ENCODE data around the gene RPS18. TPM values are rescaled to one million over a fixed set of nuclear protein-coding genes. Genes with fewer than 3 reads are reported as not detected.

Gene RPS18
- total and polyA plus RNA-seq, 10 of the 15 experiments (the other 5 are each of a cell fraction or from before 2014, with no cell fraction given): 4,228 to 20,828 (median 7,406) TPM

DNA sequence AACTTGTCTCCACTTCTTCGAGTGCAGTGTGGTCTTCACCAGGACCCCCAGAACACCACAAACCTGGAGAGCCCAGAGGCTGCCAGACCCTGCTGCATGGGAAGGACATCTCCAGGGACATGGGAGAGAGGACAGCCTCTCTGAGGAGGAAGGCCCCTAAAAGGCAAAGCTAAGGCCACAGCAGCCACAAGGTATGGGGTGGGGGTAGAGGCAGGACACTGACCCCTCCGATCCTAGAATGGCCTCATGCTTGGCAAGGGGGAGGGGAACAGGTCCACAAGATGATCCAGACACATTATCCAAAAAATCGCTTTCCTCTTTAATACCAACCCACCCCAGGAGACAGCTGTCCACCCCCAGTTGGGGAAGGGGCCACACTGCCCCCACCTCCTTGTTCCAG, 6.9 kb downstream of the RPS18 start:
- no peak for ATAC-seq

More for the DNA sequence above, 6.9 kb downstream of the RPS18 start:
- POLR2A ChIA-PET: interaction anchor here (1.1 to 3.9 kb wide), 4 partner anchors 9 to 66 kb away, joined by 4 to 38 read pairs (median 13); partner anchors contain the start of genes PFDN6 and WDR46
- H3K9me3 ChIP-seq (replicated peaks; ENCODE audit: control insufficient read depth, insufficient read depth, low read length): no peaks in the 10 kb centered on the region
- no peak for FAIRE-seq
- no peak overlapping the region for H3K4me2 ChIP-seq (ENCODE audit: control insufficient read depth, insufficient read depth)
- H3K4me1 ChIP-seq (ENCODE audit: control insufficient read depth, insufficient read depth, low read length): peaks cover 22% of the 10 kb centered on the region
- H3K79me2 ChIP-seq (ENCODE audit: control insufficient read depth, insufficient read depth, low read length): peaks cover 36% of the 10 kb centered on the region
- no peak overlapping the region for H3K27ac ChIP-seq (ENCODE audit: control insufficient read depth, insufficient read depth)
- BruUV-seq (replicated peaks): no TSS peak
- no peak overlapping the region for H3K9ac ChIP-seq (ENCODE audit: control insufficient read depth, insufficient read depth, low read length)
- peaks cover 6% of the 10 kb centered on the region for H4K20me1 ChIP-seq (ENCODE audit: control insufficient read depth, insufficient read depth)
- peaks cover 26% of the 10 kb centered on the region in 2 experiments for H3K36me3 ChIP-seq (ENCODE audit: control insufficient read depth in 2 of 2, insufficient read depth in 2 of 2, low read length in 1 of 2)
- intact Hi-C loops (cut with micrococcal nuclease; ENCODE audit: unreplicated experiment): loop anchor here (5.0 kb wide), 1 partner anchor 113 kb away; the partner anchor contains the start of gene KIFC1
- no peaks in the 10 kb centered on the region for H3K27me3 ChIP-seq (replicated peaks in 1 of 2; ENCODE audit: control insufficient read depth in 2 of 2, insufficient read depth in 2 of 2, low read length in 1 of 2)
- no peak overlapping the region for H2AFZ ChIP-seq (ENCODE audit: control insufficient read depth, low read depth, low read length)
- CTCF ChIA-PET: interaction anchor here (0.5 to 3.9 kb wide), 6 partner anchors 9 to 286 kb away, joined by 3 to 30 read pairs (median 14); partner anchors contain the start of genes PFDN6, RGL2 and WDR46
- WGBS (ENCODE audit: insufficient coverage, insufficient replicate concordance, low lambda C conversion rate, missing lambda C conversion rate): 77% methylated on average over 3 of the region's 3 CpGs
- in situ Hi-C loops (cut with MboI): no loop called here
- SMC1A ChIA-PET (ENCODE audit: uncharacterized antibody, unreplicated experiment): interaction anchor here (3.6 kb wide), 1 partner anchor 11 kb away, joined by 25 read pairs; the partner anchor contains the start of genes PFDN6 and WDR46
- TF ChIP-seq RBBP5 (conservative IDR thresholded peaks at IDR 0.05) (no peak), RCOR1 (conservative IDR thresholded peaks at IDR 0.05; ENCODE audit: low read depth, low read length) (no peak), CBX5 (IDR thresholded peaks at IDR 0.05; ENCODE audit: low read depth) (no peak), IKZF2 (IDR thresholded peaks at IDR 0.05) (no peak), JUNB (IDR thresholded peaks at IDR 0.05) (no peak), ZNF207 (IDR thresholded peaks at IDR 0.05; ENCODE audit: borderline replicate concordance) (no peak), FOXK2 (IDR thresholded peaks at IDR 0.05) (no peak), TCF3 (IDR thresholded peaks at IDR 0.05; ENCODE audit: borderline replicate concordance, insufficient read depth, low read depth, low read length) (no peak), NR2C1 (IDR thresholded peaks at IDR 0.05) (no peak), ZBED1 (IDR thresholded peaks at IDR 0.05; ENCODE audit: borderline replicate concordance) (no peak), HDAC2 (IDR thresholded peaks at IDR 0.05) (no peak), SUZ12 (IDR thresholded peaks at IDR 0.05; ENCODE audit: unreplicated experiment) (no peak)
- TF ChIP-seq, protein P1, sequence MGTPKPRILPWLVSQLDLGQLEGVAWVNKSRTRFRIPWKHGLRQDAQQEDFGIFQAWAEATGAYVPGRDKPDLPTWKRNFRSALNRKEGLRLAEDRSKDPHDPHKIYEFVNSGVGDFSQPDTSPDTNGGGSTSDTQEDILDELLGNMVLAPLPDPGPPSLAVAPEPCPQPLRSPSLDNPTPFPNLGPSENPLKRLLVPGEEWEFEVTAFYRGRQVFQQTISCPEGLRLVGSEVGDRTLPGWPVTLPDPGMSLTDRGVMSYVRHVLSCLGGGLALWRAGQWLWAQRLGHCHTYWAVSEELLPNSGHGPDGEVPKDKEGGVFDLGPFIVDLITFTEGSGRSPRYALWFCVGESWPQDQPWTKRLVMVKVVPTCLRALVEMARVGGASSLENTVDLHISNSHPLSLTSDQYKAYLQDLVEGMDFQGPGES (IDR thresholded peaks at IDR 0.05): no peak
- no peak overlapping the region for H3K4me3 ChIP-seq
- RAD21 ChIA-PET (ENCODE audit: unreplicated experiment): interaction anchor here (2.1 to 2.4 kb wide), 3 partner anchors 20 to 147 kb away, joined by 7 to 14 read pairs (median 14); partner anchors contain the start of gene RGL2
- DNase-seq (ENCODE audit: low read depth, low spot score): no peak
